Panc1 (cell line): Measurements from ENCODE around the gene WDR35. TPM values are rescaled to one million over a fixed set of nuclear protein-coding genes. Genes with fewer than 3 reads are reported as not detected.

Experiments used
- ATAC-seq: fragments of 200-7000 bp; cut with Tn5 transposase; 2 replicates; pipeline ENCODE4 v1.9.1; 2020; ENCODE audit warnings: mild to moderate bottlenecking, moderate library complexity
- BruUV-seq: library from RNA; stranded (reverse); fragments of 400-500 nt; replicated peaks from 2 replicates; lab custom pipeline; 2021; lab: Mats Ljungman, UMichigan
- CTCF ChIA-PET: fragments of 300-600 bp; sonication (Branson Sonifier 250); formaldehyde crosslinking; loops from one replicate; lab custom pipeline; 2022; ENCODE audit warnings: antibody characterized with exemption; lab: Charles Lee
- POLR2A ChIA-PET: fragments of 300-600 bp; sonication (Branson Sonifier 250); formaldehyde crosslinking; loops from one replicate; lab custom pipeline; 2022; ENCODE audit warnings: antibody characterized with exemption; lab: Charles Lee
- DNase-seq: peaks from one replicate; pipeline ENCODE4 v3.0.0-alpha.2; 2010; ENCODE audit warnings: low read depth, low spot score
- H3K27ac ChIP-seq: 2 replicates; pipeline ENCODE4 v1.5.1; 2011; ENCODE audit warnings: mild to moderate bottlenecking, low read length, inconsistent platforms
- H3K27me3 ChIP-seq: fragments of 200-500 bp; sonication (Bioruptor generic); 2 replicates; pipeline ENCODE4 v1.6.0; 2014; ENCODE audit warnings: low read length, inconsistent platforms; ENCODE audit not compliant: control insufficient read depth, insufficient read depth
- H3K36me3 ChIP-seq: fragments of 200-500 bp; sonication (Bioruptor generic); 2 replicates; pipeline ENCODE4 v1.5.1; 2014; ENCODE audit warnings: inconsistent platforms, mild to moderate bottlenecking, low read length, moderate library complexity; ENCODE audit not compliant: control insufficient read depth, insufficient read depth
- H3K4me1 ChIP-seq: 2 replicates; pipeline ENCODE4 v1.5.1; 2011; ENCODE audit warnings: inconsistent platforms, mild to moderate bottlenecking, low read length, moderate library complexity; ENCODE audit not compliant: control insufficient read depth, insufficient read depth
- H3K4me3 ChIP-seq, 2 experiments: 2 replicates each; pipeline ENCODE4 v1.5.1; 2011 to 2012; ENCODE audit warnings: low read depth in 2 of 2, low read length in 2 of 2, mild to moderate bottlenecking in 2 of 2, inconsistent platforms in 1 of 2, moderate library complexity in 1 of 2
- H3K9me3 ChIP-seq: fragments of 200-500 bp; sonication (Bioruptor generic); 2 replicates; pipeline ENCODE4 v1.5.1; 2014; ENCODE audit warnings: low read depth, mild to moderate bottlenecking, inconsistent platforms, low read length, moderate library complexity; ENCODE audit not compliant: control insufficient read depth, insufficient read depth
- CTCF ChIP-seq: fragments of 450-650 bp; IDR thresholded peaks from 2 replicates; pipeline ENCODE4 v1.5.1; 2017; ENCODE audit warnings: mild to moderate bottlenecking
- POLR2AphosphoS5 ChIP-seq: IDR thresholded peaks from 2 replicates; pipeline ENCODE4 v1.6.1; 2012; ENCODE audit warnings: mild to moderate bottlenecking, low read depth, low read length, moderate library complexity
- REST ChIP-seq, 2 experiments: IDR thresholded peaks; 2 replicates each; pipeline ENCODE4 v1.6.1; 2011 to 2012; ENCODE audit warnings: low read depth in 2 of 2, control low read depth in 1 of 2, low read length in 1 of 2, mild to moderate bottlenecking in 1 of 2, moderate library complexity in 1 of 2; ENCODE audit not compliant: insufficient read depth in 1 of 2
- SIN3A ChIP-seq: IDR thresholded peaks from 2 replicates; pipeline ENCODE4 v1.6.1; 2012; ENCODE audit warnings: low read depth, mild to moderate bottlenecking, low read length, moderate library complexity, borderline replicate concordance; ENCODE audit not compliant: insufficient read depth
- TCF7L2 ChIP-seq: IDR thresholded peaks from 2 replicates; pipeline ENCODE4 v1.6.1; 2011; ENCODE audit warnings: mild to moderate bottlenecking, low read depth, low read length, inconsistent platforms
- in situ Hi-C: cut with HindIII; loops from 2 replicates; pipeline ENCODE4 v1.10.0; 2016; ENCODE audit warnings: low sequenced_read_pairs, low pct_unique_long_range_greater_than_20kb
- intact Hi-C: fragments of 100-400 bp; cut with micrococcal nuclease; formaldehyde crosslinking; loops from one replicate; pipeline ENCODE4 v1.10.0; 2022; ENCODE audit not compliant: unreplicated experiment
- total RNA-seq: library from RNA; stranded (reverse); gene quantifications from one replicate; pipeline ENCODE4 v1.2.1, GENCODE V29; 2021; ENCODE audit not compliant: unreplicated experiment

The WDR35 gene
- total RNA-seq, 1 experiment from 2014 or later: 13.8 TPM

DNA sequence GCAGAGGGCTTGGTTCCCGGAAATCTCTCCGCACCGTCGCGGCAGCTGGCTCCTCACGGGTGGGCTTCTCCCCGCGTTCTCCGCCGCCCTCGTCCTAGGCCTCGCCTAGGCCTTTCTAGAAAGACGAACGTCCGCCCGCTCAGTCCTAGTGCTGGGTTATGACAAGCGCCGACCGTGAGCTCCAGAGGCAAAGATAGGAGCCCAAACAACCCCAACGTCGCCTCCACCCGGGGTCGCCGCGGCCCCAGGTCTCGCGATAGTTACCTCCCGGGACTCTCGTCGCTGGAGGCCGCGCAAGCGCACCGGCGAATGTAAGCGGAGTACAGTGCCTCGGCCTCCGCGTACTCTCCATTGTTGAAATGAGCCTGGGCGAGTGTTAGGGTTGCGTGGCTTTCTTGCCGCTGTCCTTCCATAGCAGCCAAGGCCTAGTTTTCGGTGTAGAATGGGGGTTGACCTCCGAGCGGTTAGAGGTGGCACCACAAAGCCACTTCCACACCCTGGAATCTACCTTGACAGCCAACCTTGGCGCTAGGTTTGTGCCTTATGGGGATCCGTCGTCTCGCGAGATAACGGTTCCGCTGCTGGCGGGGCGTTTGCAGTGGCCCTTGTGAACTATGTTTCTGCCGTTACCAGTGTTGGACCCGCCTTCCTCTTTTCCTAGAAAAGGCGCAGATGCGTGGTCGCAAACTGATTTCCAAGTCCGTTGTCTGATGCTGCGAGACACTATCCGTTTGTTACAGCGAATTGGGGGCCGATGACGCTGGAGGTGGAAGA, 88.3 kb downstream of the WDR35 start, which contains the start of gene TTC32:
Gene TTC32 (minus strand): TSS at position 542 of the 774 bp plus-strand sequence. CDS start 129 bp downstream, at position 413.
- H3K9me3 ChIP-seq: no peaks in the 10 kb centered on the region
- no TSS peak for BruUV-seq
- peak; percentile 35 for TF ChIP-seq TCF7L2
- TF ChIP-seq REST (IDR thresholded peaks at IDR 0.05; ENCODE audit: insufficient read depth in 1 of 2, low read depth in 2 of 2, low read length in 1 of 2): peak in 1 of 2 experiments; percentile 51; a peak in 2 of 4 replicates
- TF ChIP-seq POLR2AphosphoS5: peak; percentile 98
- no peak for TF ChIP-seq CTCF
- TF ChIP-seq SIN3A: peak; percentile 89; the same call in 1 of the 2 replicates
- H3K27me3 ChIP-seq: no peaks in the 10 kb centered on the region
- intact Hi-C loops: no loop called here
- in situ Hi-C loops: no loop called here
- H3K36me3 ChIP-seq: peaks cover 7% of the 10 kb centered on the region
- CTCF ChIA-PET: no interaction called here
- ATAC-seq (peak; percentile 95), DNase-seq (peak; percentile 94)
- POLR2A ChIA-PET: interaction anchor here (0.8 kb wide), 1 partner anchor 89 kb away, joined by 3 read pairs; no protein-coding TSS in a partner anchor
- H3K4me3 ChIP-seq: peak within 1 kb of the TSS; percentile 65 to 98
- peaks cover 33% of the 10 kb centered on the region for H3K4me1 ChIP-seq
- peak within 1 kb of the TSS; percentile 94 for H3K27ac ChIP-seq

GRCh38 chr2:19900931-19901441, 88.9 kb downstream of the WDR35 start:
- ATAC-seq: peak; percentile 9
- in situ Hi-C loops: no loop called here
- POLR2A ChIA-PET: interaction anchor here (0.8 kb wide), 1 partner anchor 89 kb away, joined by 3 read pairs; no protein-coding TSS in a partner anchor

More at GRCh38 chr2:19900931-19901441, 88.9 kb downstream of the WDR35 start:
- H3K4me1 ChIP-seq: peaks cover 38% of the 10 kb centered on the region
- BruUV-seq: no TSS peak
- TF ChIP-seq SIN3A: no peak
- TF ChIP-seq REST (IDR thresholded peaks at IDR 0.05; ENCODE audit: insufficient read depth in 1 of 2, low read depth in 2 of 2, low read length in 1 of 2): no peak
- no peak for TF ChIP-seq POLR2AphosphoS5
- TF ChIP-seq CTCF: no peak
- TF ChIP-seq TCF7L2: no peak
- H3K9me3 ChIP-seq: no peaks in the 10 kb centered on the region
- intact Hi-C loops: no loop called here
- peak overlapping the region; percentile 65 to 98 for H3K4me3 ChIP-seq
- CTCF ChIA-PET: interaction anchor here (0.6 kb wide), 1 partner anchor 1122 kb away, joined by 4 read pairs; no protein-coding TSS in a partner anchor
- H3K36me3 ChIP-seq: peaks cover 8% of the 10 kb centered on the region
- H3K27ac ChIP-seq: peak overlapping the region; percentile 94
- no peaks in the 10 kb centered on the region for H3K27me3 ChIP-seq
- DNase-seq: no peak
